Sigmoid colon (tissue), 4 donors: ENCODE data around the gene GSC2.

Experiments used
- EP300 ChIP-seq, 4 donors: sonication (generic); formaldehyde crosslinking; IDR thresholded peaks; one replicate each; pipeline ENCODE4 v1.6.1; 2017; ENCODE audit warnings: antibody characterized with exemption in 4 of 4
- POLR2AphosphoS5 ChIP-seq, 4 donors: sonication (generic); formaldehyde crosslinking; IDR thresholded peaks; one replicate each; pipeline ENCODE4 v1.6.1; 2017; ENCODE audit warnings: antibody characterized with exemption in 4 of 4
- TF ChIP-seq, protein P1 (sequence below), 4 experiments: fragments of 450-650 bp in 3 of 4; fragments of 200-600 bp in 1 of 4; IDR thresholded peaks; one replicate each; pipeline ENCODE4 v1.5.1; 2016 to 2019; ENCODE audit warnings: antibody characterized with exemption in 4 of 4, mild to moderate bottlenecking in 3 of 4, moderate library complexity in 2 of 4

DNA sequence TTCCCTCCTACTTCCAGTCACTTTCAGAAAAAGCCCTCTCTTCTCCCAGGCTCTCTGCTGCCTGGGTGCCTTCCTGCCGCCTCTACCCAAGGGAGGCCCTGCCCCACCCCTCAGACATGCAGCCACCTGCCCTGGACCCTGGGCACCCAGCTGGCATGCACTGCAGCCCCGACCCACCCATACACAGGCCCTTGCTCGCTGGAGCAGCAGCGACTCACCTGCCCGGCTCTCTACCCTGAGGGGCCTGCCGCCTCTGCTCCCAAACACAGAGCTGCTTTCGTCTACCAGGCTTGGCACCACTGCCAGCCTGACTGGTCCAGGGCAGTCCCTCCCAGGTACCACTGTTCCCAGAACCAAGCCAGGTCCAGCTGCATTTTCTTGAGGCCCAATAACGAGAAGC is 20.2 kb downstream of the GSC2 start:
- TF ChIP-seq, protein P1, sequence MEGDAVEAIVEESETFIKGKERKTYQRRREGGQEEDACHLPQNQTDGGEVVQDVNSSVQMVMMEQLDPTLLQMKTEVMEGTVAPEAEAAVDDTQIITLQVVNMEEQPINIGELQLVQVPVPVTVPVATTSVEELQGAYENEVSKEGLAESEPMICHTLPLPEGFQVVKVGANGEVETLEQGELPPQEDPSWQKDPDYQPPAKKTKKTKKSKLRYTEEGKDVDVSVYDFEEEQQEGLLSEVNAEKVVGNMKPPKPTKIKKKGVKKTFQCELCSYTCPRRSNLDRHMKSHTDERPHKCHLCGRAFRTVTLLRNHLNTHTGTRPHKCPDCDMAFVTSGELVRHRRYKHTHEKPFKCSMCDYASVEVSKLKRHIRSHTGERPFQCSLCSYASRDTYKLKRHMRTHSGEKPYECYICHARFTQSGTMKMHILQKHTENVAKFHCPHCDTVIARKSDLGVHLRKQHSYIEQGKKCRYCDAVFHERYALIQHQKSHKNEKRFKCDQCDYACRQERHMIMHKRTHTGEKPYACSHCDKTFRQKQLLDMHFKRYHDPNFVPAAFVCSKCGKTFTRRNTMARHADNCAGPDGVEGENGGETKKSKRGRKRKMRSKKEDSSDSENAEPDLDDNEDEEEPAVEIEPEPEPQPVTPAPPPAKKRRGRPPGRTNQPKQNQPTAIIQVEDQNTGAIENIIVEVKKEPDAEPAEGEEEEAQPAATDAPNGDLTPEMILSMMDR (IDR thresholded peaks at IDR 0.05): no peak
- TF ChIP-seq EP300 (IDR thresholded peaks at IDR 0.05) (no peak), POLR2AphosphoS5 (IDR thresholded peaks at IDR 0.05) (no peak)
